HEK293 (cell line): Measurements from ENCODE around the gene SIRPB2.

ENCODE experiments used
- ZNF24 ChIP-seq: fragments of 450-650 bp; formaldehyde crosslinking; IDR thresholded peaks from 2 replicates; pipeline ENCODE4 v1.5.1; 2016; ENCODE audit warnings: missing biosample characterization, missing genetic modification characterization
- TF ChIP-seq, protein P1 (sequence below): fragments of 450-650 bp; formaldehyde crosslinking; IDR thresholded peaks from 2 replicates; pipeline ENCODE4 v1.5.1; 2016; ENCODE audit warnings: missing biosample characterization, missing genetic modification characterization
- TF ChIP-seq, protein P2 (sequence below): fragments of 450-650 bp; formaldehyde crosslinking; IDR thresholded peaks from 2 replicates; pipeline ENCODE4 v1.5.1; 2016; ENCODE audit warnings: missing biosample characterization, missing genetic modification characterization

DNA sequence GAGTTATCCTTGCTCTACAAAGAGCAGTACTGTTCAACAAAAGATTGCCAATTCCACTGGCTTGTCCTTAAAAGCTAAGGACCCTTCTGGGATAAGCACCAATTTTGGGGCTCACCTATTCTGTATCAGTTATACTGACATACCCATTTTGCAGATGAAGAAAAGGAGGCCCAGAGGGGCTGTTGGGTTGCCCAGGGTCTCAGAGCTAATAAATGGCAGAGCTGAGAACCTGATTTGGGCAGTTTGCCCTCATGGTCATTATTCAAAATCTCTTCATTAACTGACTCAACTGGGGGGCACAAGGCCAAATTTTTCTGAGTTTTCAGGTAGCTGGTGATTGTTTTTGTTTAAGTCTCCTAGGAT lies 55.9 kb downstream of the SIRPB2 start:
- TF ChIP-seq, protein P1, sequence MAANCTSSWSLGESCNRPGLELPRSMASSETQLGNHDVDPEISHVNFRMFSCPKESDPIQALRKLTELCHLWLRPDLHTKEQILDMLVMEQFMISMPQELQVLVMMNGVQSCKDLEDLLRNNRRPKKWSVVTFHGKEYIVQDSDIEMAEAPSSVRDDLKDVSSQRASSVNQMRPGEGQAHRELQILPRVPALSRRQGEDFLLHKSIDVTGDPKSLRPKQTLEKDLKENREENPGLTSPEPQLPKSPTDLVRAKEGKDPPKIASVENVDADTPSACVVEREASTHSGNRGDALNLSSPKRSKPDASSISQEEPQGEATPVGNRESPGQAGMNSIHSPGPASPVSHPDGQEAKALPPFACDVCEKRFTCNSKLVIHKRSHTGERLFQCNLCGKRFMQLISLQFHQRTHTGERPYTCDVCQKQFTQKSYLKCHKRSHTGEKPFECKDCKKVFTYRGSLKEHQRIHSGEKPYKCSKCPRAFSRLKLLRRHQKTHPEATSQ (tag by site-specific recombination) = no peak
- no peak for TF ChIP-seq ZNF24 (tag by site-specific recombination)
- TF ChIP-seq, protein P2, sequence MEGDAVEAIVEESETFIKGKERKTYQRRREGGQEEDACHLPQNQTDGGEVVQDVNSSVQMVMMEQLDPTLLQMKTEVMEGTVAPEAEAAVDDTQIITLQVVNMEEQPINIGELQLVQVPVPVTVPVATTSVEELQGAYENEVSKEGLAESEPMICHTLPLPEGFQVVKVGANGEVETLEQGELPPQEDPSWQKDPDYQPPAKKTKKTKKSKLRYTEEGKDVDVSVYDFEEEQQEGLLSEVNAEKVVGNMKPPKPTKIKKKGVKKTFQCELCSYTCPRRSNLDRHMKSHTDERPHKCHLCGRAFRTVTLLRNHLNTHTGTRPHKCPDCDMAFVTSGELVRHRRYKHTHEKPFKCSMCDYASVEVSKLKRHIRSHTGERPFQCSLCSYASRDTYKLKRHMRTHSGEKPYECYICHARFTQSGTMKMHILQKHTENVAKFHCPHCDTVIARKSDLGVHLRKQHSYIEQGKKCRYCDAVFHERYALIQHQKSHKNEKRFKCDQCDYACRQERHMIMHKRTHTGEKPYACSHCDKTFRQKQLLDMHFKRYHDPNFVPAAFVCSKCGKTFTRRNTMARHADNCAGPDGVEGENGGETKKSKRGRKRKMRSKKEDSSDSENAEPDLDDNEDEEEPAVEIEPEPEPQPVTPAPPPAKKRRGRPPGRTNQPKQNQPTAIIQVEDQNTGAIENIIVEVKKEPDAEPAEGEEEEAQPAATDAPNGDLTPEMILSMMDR (tag by site-specific recombination) = no peak
